Measurements from ENCODE around the gene NF2. TPM values are rescaled to one million over a fixed set of nuclear protein-coding genes. Genes with fewer than 3 reads are reported as not detected.

The NF2 gene
- total and polyA plus RNA-seq, 2 experiments from 2014 or later: 62.9 to 111 TPM

- no peaks in the 10 kb centered on the region for H4K20me1 ChIP-seq (ENCODE audit: insufficient read depth)
- no peak for DNase-seq
- H3K4me2 ChIP-seq (ENCODE audit: unreplicated experiment): no peak overlapping the region
- no peaks in the 10 kb centered on the region for H3K9me2 ChIP-seq (ENCODE audit: insufficient read depth)
- H3K4me1 ChIP-seq (ENCODE audit: insufficient read depth): no peaks in the 10 kb centered on the region
- no peaks in the 10 kb centered on the region for H3F3A ChIP-seq (ENCODE audit: insufficient read depth)
- H3K27me3 ChIP-seq (replicated peaks; ENCODE audit: insufficient read depth): no peaks in the 10 kb centered on the region
- no peak overlapping the region for H2AFZ ChIP-seq
- H3K36me3 ChIP-seq (ENCODE audit: low read depth): no peaks in the 10 kb centered on the region
- peaks cover 1% of the 10 kb centered on the region for H3K79me2 ChIP-seq (ENCODE audit: insufficient read depth)
- no peak overlapping the region for H3K27ac ChIP-seq
- H3K9ac ChIP-seq: no peak overlapping the region
- no peaks in the 10 kb centered on the region for H3K9me3 ChIP-seq (ENCODE audit: low read depth)
- in situ Hi-C loops (cut with MboI): no loop called here
- 82 to 84% methylated on average over 3 of the region's 3 CpGs for WGBS, 2 experiments (ENCODE audit: low coverage in 1 of 2, low lambda C conversion rate in 2 of 2, missing lambda C conversion rate in 2 of 2)
- TF ChIP-seq EZH2phosphoT487 (IDR thresholded peaks at IDR 0.05; ENCODE audit: insufficient read depth, low read depth) (no peak), EZH2 (IDR thresholded peaks at IDR 0.05; ENCODE audit: insufficient read depth, poor library complexity, severe bottlenecking) (no peak)
- H3K4me3 ChIP-seq: no peak overlapping the region
Observed at GRCh38 chr22:29598684-29599020, 4.8 kb upstream of the NF2 start.

- Histone ChIP-seq H3F3A (ENCODE audit: insufficient read depth) (peaks cover 11% of the 10 kb centered on the region), H3K4me1 (ENCODE audit: insufficient read depth) (peaks cover 20% of the 10 kb centered on the region), H3K9ac (peak overlapping the region; percentile 88), H3K27me3 (replicated peaks; ENCODE audit: insufficient read depth) (no peaks in the 10 kb centered on the region), H3K27ac (peak overlapping the region; percentile 73), H3K36me3 (ENCODE audit: low read depth) (no peaks in the 10 kb centered on the region; the same call in 1 of the 2 replicates), H2AFZ (peak overlapping the region; percentile 79), H3K9me2 (ENCODE audit: insufficient read depth) (no peaks in the 10 kb centered on the region), H3K4me3 (peak overlapping the region; percentile 81), H3K9me3 (ENCODE audit: low read depth) (no peaks in the 10 kb centered on the region), H3K4me2 (ENCODE audit: unreplicated experiment) (peak overlapping the region; percentile 92), H4K20me1 (ENCODE audit: insufficient read depth) (no peaks in the 10 kb centered on the region), H3K79me2 (ENCODE audit: insufficient read depth) (peaks cover 55% of the 10 kb centered on the region)
- in situ Hi-C loops (cut with MboI): no loop called here
- WGBS, 2 experiments (ENCODE audit: low coverage in 1 of 2, low lambda C conversion rate in 2 of 2, missing lambda C conversion rate in 2 of 2): 1 to 4% methylated on average over 12 of the region's 12 CpGs
- TF ChIP-seq EZH2phosphoT487 (IDR thresholded peaks at IDR 0.05; ENCODE audit: insufficient read depth, low read depth) (no peak), EZH2 (IDR thresholded peaks at IDR 0.05; ENCODE audit: insufficient read depth, poor library complexity, severe bottlenecking) (no peak)
- DNase-seq: peak; percentile 67
Observed at GRCh38 chr22:29604076-29604360, 585 bp downstream of the NF2 start.

GRCh38 chr22:29605527-29605850 is 2.1 kb downstream of the NF2 start:
- Histone ChIP-seq H3K9me3 (ENCODE audit: low read depth) (no peaks in the 10 kb centered on the region), H3K4me1 (ENCODE audit: insufficient read depth) (peaks cover 20% of the 10 kb centered on the region), H2AFZ (no peak overlapping the region), H3K9ac (no peak overlapping the region), H3K4me2 (ENCODE audit: unreplicated experiment) (peak overlapping the region; percentile 92), H3F3A (ENCODE audit: insufficient read depth) (peaks cover 11% of the 10 kb centered on the region), H3K27me3 (replicated peaks; ENCODE audit: insufficient read depth) (no peaks in the 10 kb centered on the region), H4K20me1 (ENCODE audit: insufficient read depth) (no peaks in the 10 kb centered on the region), H3K79me2 (ENCODE audit: insufficient read depth) (peaks cover 69% of the 10 kb centered on the region), H3K9me2 (ENCODE audit: insufficient read depth) (no peaks in the 10 kb centered on the region), H3K27ac (0 out of 2 replicates have a peak overlapping the region, but pooled peaks have one; percentile 73), H3K4me3 (peak overlapping the region; percentile 81), H3K36me3 (ENCODE audit: low read depth) (no peaks in the 10 kb centered on the region; the same call in 1 of the 2 replicates)
- WGBS, 2 experiments (ENCODE audit: low coverage in 1 of 2, low lambda C conversion rate in 2 of 2, missing lambda C conversion rate in 2 of 2): 81 to 86% methylated on average over 5 of the region's 5 CpGs
- TF ChIP-seq EZH2 (IDR thresholded peaks at IDR 0.05; ENCODE audit: insufficient read depth, poor library complexity, severe bottlenecking) (no peak), EZH2phosphoT487 (IDR thresholded peaks at IDR 0.05; ENCODE audit: insufficient read depth, low read depth) (no peak)
- no peak for DNase-seq
- in situ Hi-C loops (cut with MboI): no loop called here

GRCh38 chr22:29606320-29606719 is 2.9 kb downstream of the NF2 start:
- TF ChIP-seq EZH2 (IDR thresholded peaks at IDR 0.05; ENCODE audit: insufficient read depth, poor library complexity, severe bottlenecking): no peak
- TF ChIP-seq EZH2phosphoT487 (IDR thresholded peaks at IDR 0.05; ENCODE audit: insufficient read depth, low read depth): no peak
- Histone ChIP-seq H3K4me3 (no peak overlapping the region), H4K20me1 (ENCODE audit: insufficient read depth) (no peaks in the 10 kb centered on the region), H2AFZ (no peak overlapping the region), H3K9me3 (ENCODE audit: low read depth) (no peaks in the 10 kb centered on the region), H3K4me1 (ENCODE audit: insufficient read depth) (peaks cover 20% of the 10 kb centered on the region), H3K27ac (no peak overlapping the region), H3K79me2 (ENCODE audit: insufficient read depth) (peaks cover 78% of the 10 kb centered on the region), H3K36me3 (ENCODE audit: low read depth) (no peaks in the 10 kb centered on the region; the same call in 1 of the 2 replicates), H3K4me2 (ENCODE audit: unreplicated experiment) (no peak overlapping the region), H3F3A (ENCODE audit: insufficient read depth) (peaks cover 11% of the 10 kb centered on the region), H3K9ac (no peak overlapping the region), H3K9me2 (ENCODE audit: insufficient read depth) (no peaks in the 10 kb centered on the region), H3K27me3 (replicated peaks; ENCODE audit: insufficient read depth) (no peaks in the 10 kb centered on the region)
- in situ Hi-C loops (cut with MboI): no loop called here
- WGBS, 2 experiments (ENCODE audit: low coverage in 1 of 2, low lambda C conversion rate in 2 of 2, missing lambda C conversion rate in 2 of 2): 99 to 100% methylated on average over 3 of the region's 3 CpGs
- no peak for DNase-seq

- Histone ChIP-seq H3K9me2 (ENCODE audit: insufficient read depth) (no peaks in the 10 kb centered on the region), H3K27ac (no peak overlapping the region; the same call in 1 of the 2 replicates), H3K9ac (no peak overlapping the region), H3F3A (ENCODE audit: insufficient read depth) (peaks cover 11% of the 10 kb centered on the region), H3K27me3 (replicated peaks; ENCODE audit: insufficient read depth) (no peaks in the 10 kb centered on the region), H3K4me1 (ENCODE audit: insufficient read depth) (peaks cover 20% of the 10 kb centered on the region), H3K36me3 (ENCODE audit: low read depth) (no peaks in the 10 kb centered on the region; the same call in 1 of the 2 replicates), H3K4me3 (no peak overlapping the region), H4K20me1 (ENCODE audit: insufficient read depth) (no peaks in the 10 kb centered on the region), H3K9me3 (ENCODE audit: low read depth) (no peaks in the 10 kb centered on the region), H3K4me2 (ENCODE audit: unreplicated experiment) (no peak overlapping the region), H3K79me2 (ENCODE audit: insufficient read depth) (peaks cover 89% of the 10 kb centered on the region), H2AFZ (no peak overlapping the region)
- TF ChIP-seq EZH2phosphoT487 (IDR thresholded peaks at IDR 0.05; ENCODE audit: insufficient read depth, low read depth) (no peak), EZH2 (IDR thresholded peaks at IDR 0.05; ENCODE audit: insufficient read depth, poor library complexity, severe bottlenecking) (no peak)
- WGBS, 2 experiments (ENCODE audit: low coverage in 1 of 2, low lambda C conversion rate in 2 of 2, missing lambda C conversion rate in 2 of 2): 57 to 58% methylated on average over 2 of the region's 2 CpGs
- in situ Hi-C loops (cut with MboI): no loop called here
- DNase-seq: peak; percentile 50
Observed at GRCh38 chr22:29607426-29607825, 4.0 kb downstream of the NF2 start.
